CD4-positive, alpha-beta memory T cell (primary cell): Measurements from ENCODE around the gene BCS1L. TPM values are rescaled to one million over a fixed set of nuclear protein-coding genes. Genes with fewer than 3 reads are reported as not detected.

Experiments used
- CTCF ChIA-PET: fragments of 350-600 bp; sonication (Branson Sonifier 250); formaldehyde crosslinking; loops from one replicate; lab custom pipeline; 2021; ENCODE audit warnings: inconsistent platforms; ENCODE audit not compliant: partially characterized antibody; lab: Charles Lee
- POLR2A ChIA-PET: fragments of 350-600 bp; sonication (Branson Sonifier 250); formaldehyde crosslinking; loops from one replicate; lab custom pipeline; 2021; ENCODE audit not compliant: partially characterized antibody; lab: Charles Lee
- DNase-seq, 5 donors: peaks; one replicate each; pipeline versions ENCODE4 v3.0.0 to v3.0.0-alpha.2; 2020 to 2022; ENCODE audit warnings: mixed read lengths in 1 of 5
- H3K27ac ChIP-seq: one replicate; pipeline ENCODE4 v1.7.0; 2013; ENCODE audit warnings: low read depth, low read length
- H3K27me3 ChIP-seq: 2 replicates; pipeline ENCODE4 v1.7.0; 2013; ENCODE audit warnings: mild to moderate bottlenecking, low read length, moderate library complexity; ENCODE audit not compliant: insufficient read depth
- H3K36me3 ChIP-seq: 2 replicates; pipeline ENCODE4 v1.7.0; 2013; ENCODE audit warnings: mild to moderate bottlenecking, low read length, moderate library complexity; ENCODE audit not compliant: insufficient read depth
- H3K4me1 ChIP-seq: 2 replicates; pipeline ENCODE4 v1.7.0; 2013; ENCODE audit warnings: mild to moderate bottlenecking, low read length, moderate library complexity; ENCODE audit not compliant: insufficient read depth
- H3K4me3 ChIP-seq, 2 donors: one replicate each; pipeline ENCODE4 v1.7.0; 2013; ENCODE audit warnings: low read length in 2 of 2, mild to moderate bottlenecking in 1 of 2
- H3K9me3 ChIP-seq, 2 donors: one replicate each; pipeline ENCODE4 v1.7.0; 2013; ENCODE audit warnings: low read length in 2 of 2, control low read depth in 1 of 2; ENCODE audit not compliant: control insufficient read depth in 1 of 2
- H3K27ac Mint-ChIP-seq, 7 donors: one replicate each; pipeline ENCODE4 v1.8.0; 2020 to 2021; ENCODE audit warnings: mixed read lengths in 7 of 7, mild to moderate bottlenecking in 6 of 7, inconsistent platforms in 3 of 7, moderate library complexity in 3 of 7
- H3K27me3 Mint-ChIP-seq, 2 donors: one replicate each; pipeline ENCODE4 v1.8.0; 2020 to 2021; ENCODE audit warnings: mixed read lengths in 2 of 2
- H3K36me3 Mint-ChIP-seq, 2 donors: one replicate each; pipeline ENCODE4 v1.8.0; 2020 to 2021; ENCODE audit warnings: mixed read lengths in 2 of 2, inconsistent platforms in 1 of 2, mild to moderate bottlenecking in 1 of 2
- H3K4me1 Mint-ChIP-seq, 4 donors: one replicate each; pipeline ENCODE4 v1.8.0; 2020 to 2021; ENCODE audit warnings: mixed read lengths in 4 of 4, mild to moderate bottlenecking in 1 of 4
- H3K4me3 Mint-ChIP-seq, 8 donors: one replicate each; pipeline ENCODE4 v1.8.0; 2020 to 2021; ENCODE audit warnings: mixed read lengths in 8 of 8, mild to moderate bottlenecking in 7 of 8, moderate library complexity in 6 of 8, inconsistent platforms in 3 of 8
- H3K9me3 Mint-ChIP-seq, 8 donors: one replicate each; pipeline ENCODE4 v1.8.0; 2020 to 2021; ENCODE audit warnings: mixed read lengths in 8 of 8, mild to moderate bottlenecking in 5 of 8, inconsistent platforms in 3 of 8, moderate library complexity in 1 of 8
- intact Hi-C: fragments of 100-400 bp; cut with micrococcal nuclease; formaldehyde crosslinking; loops from one replicate; pipeline ENCODE4 v1.15.1; 2023
- polyA plus RNA-seq, 2 donors: library from polyadenylated mRNA; unstranded; fragments of 300-500 nt; fragmentation: Illumina TruSeq; gene quantifications; one replicate each; pipeline ENCODE4 v1.2.3, GENCODE V29; 2021
- total RNA-seq, 2 experiments: library from RNA; stranded (reverse); gene quantifications; one replicate each; pipeline ENCODE4 v1.2.3, GENCODE V29; 2021

Gene BCS1L
- total and polyA plus RNA-seq, 4 experiments from 2014 or later: 13.9 to 57.2 (median 35.6) TPM

GRCh38 chr2:218643751-218644310, 15.7 kb upstream of the BCS1L start:
- Mint-ChIP-seq H3K27me3 (no peaks in the 10 kb centered on the region), H3K9me3 (no peaks in the 10 kb centered on the region), H3K27ac (no peak overlapping the region), H3K4me1 (peaks cover 3 to 13% (median 11%) of the 10 kb centered on the region in 4 donors), H3K4me3 (no peak overlapping the region), H3K36me3 (peaks cover 39 to 73% of the 10 kb centered on the region in 2 donors)
- intact Hi-C loops: no loop called here
- H3K27me3 ChIP-seq: no peaks in the 10 kb centered on the region
- DNase-seq: no peak
- peaks cover 6% of the 10 kb centered on the region for H3K4me1 ChIP-seq
- H3K9me3 ChIP-seq: no peaks in the 10 kb centered on the region
- ChIA-PET POLR2A (interaction anchor here (0.5 kb wide), 1 partner anchor 9 kb away, joined by 3 read pairs; no protein-coding TSS in a partner anchor), CTCF (interaction anchor here (1.3 kb wide), 1 partner anchor 15 kb away, joined by 3 read pairs; no protein-coding TSS in a partner anchor)
- no peak overlapping the region for H3K4me3 ChIP-seq
- no peak overlapping the region for H3K27ac ChIP-seq
- peaks cover 79% of the 10 kb centered on the region for H3K36me3 ChIP-seq

- Mint-ChIP-seq H3K36me3 (peaks cover 35 to 75% of the 10 kb centered on the region in 2 donors), H3K27ac (peak overlapping the region in 2 of 7 donors; percentile 10 to 32), H3K27me3 (no peaks in the 10 kb centered on the region), H3K4me3 (no peak overlapping the region), H3K9me3 (no peaks in the 10 kb centered on the region), H3K4me1 (peaks cover 3 to 13% (median 11%) of the 10 kb centered on the region in 4 donors)
- no peak for DNase-seq
- Histone ChIP-seq H3K27me3 (no peaks in the 10 kb centered on the region), H3K36me3 (peaks cover 80% of the 10 kb centered on the region), H3K9me3 (no peaks in the 10 kb centered on the region), H3K4me3 (no peak overlapping the region), H3K27ac (no peak overlapping the region), H3K4me1 (peaks cover 6% of the 10 kb centered on the region)
- CTCF ChIA-PET: no interaction called here
- intact Hi-C loops: no loop called here
- POLR2A ChIA-PET: no interaction called here
Observed at GRCh38 chr2:218644721-218645120, 14.8 kb upstream of the BCS1L start.

GRCh38 chr2:218645126-218645525, 14.4 kb upstream of the BCS1L start:
- no peaks in the 10 kb centered on the region for H3K27me3 ChIP-seq
- ChIA-PET POLR2A (no interaction called here), CTCF (no interaction called here)
- peaks cover 6% of the 10 kb centered on the region for H3K4me1 ChIP-seq
- H3K27ac ChIP-seq: no peak overlapping the region
- peaks cover 35 to 77% of the 10 kb centered on the region in 2 donors for H3K36me3 Mint-ChIP-seq
- H3K27me3 Mint-ChIP-seq: no peaks in the 10 kb centered on the region
- no peak overlapping the region for H3K4me3 Mint-ChIP-seq
- no peaks in the 10 kb centered on the region for H3K9me3 ChIP-seq
- H3K27ac Mint-ChIP-seq: peak overlapping the region in 1 of 7 donors; percentile 23
- H3K4me3 ChIP-seq: no peak overlapping the region
- no peak for DNase-seq
- H3K9me3 Mint-ChIP-seq: no peaks in the 10 kb centered on the region
- peaks cover 81% of the 10 kb centered on the region for H3K36me3 ChIP-seq
- peaks cover 5 to 13% (median 11%) of the 10 kb centered on the region in 4 donors for H3K4me1 Mint-ChIP-seq
- intact Hi-C loops: no loop called here

- DNase-seq: peak in 4 of 5 donors; percentile 42 to 52 (median 48)
- peaks cover 6% of the 10 kb centered on the region for H3K4me1 ChIP-seq
- no peaks in the 10 kb centered on the region for H3K9me3 ChIP-seq
- no peaks in the 10 kb centered on the region for H3K9me3 Mint-ChIP-seq
- no peak overlapping the region for H3K4me3 Mint-ChIP-seq
- no peak overlapping the region for H3K4me3 ChIP-seq
- peaks cover 6 to 13% (median 11%) of the 10 kb centered on the region in 4 donors for H3K4me1 Mint-ChIP-seq
- POLR2A ChIA-PET: interaction anchor here (0.9 to 2.7 kb wide), 4 partner anchors 11 to 248 kb away, joined by 3 to 16 read pairs (median 4); partner anchors contain the start of genes BCS1L, CTDSP1 and ZNF142
- peaks cover 47 to 88% of the 10 kb centered on the region in 2 donors for H3K36me3 Mint-ChIP-seq
- intact Hi-C loops: loop anchor here (1.0 to 2.0 kb wide), 5 partner anchors 11 to 376 kb away; partner anchors contain the start of genes BCS1L, CNOT9, USP37 and ZNF142
- H3K27me3 Mint-ChIP-seq: no peaks in the 10 kb centered on the region
- H3K27ac ChIP-seq: no peak overlapping the region
- CTCF ChIA-PET: interaction anchor here (0.7 to 4.7 kb wide), 11 partner anchors 10 to 247 kb away, joined by 3 to 49 read pairs (median 3); partner anchors contain the start of genes BCS1L and ZNF142
- no peaks in the 10 kb centered on the region for H3K27me3 ChIP-seq
- H3K27ac Mint-ChIP-seq: peak overlapping the region in 2 of 7 donors; percentile 54 to 67
- H3K36me3 ChIP-seq: peaks cover 81% of the 10 kb centered on the region
Observed at GRCh38 chr2:218648088-218648786, 11.2 kb upstream of the BCS1L start.

DNA sequence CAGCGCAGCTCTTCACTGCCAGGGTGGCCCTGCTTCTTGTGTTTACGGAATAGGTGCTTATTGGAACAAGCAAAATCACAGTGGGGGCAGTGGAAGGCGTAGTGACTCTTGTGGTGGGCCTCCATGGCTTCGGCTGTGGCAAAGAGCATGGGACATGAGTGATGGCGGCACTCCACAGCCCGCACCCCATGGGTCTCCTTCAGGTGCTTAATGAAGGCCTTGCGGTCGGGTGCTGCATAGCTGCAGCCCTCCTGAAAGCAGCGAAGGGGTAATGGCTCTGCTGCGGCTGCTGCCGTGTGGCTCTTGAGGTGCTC, 10.7 kb upstream of the BCS1L start:
- peak overlapping the region in 2 of 7 donors; percentile 54 to 67 for H3K27ac Mint-ChIP-seq
- peaks cover 76% of the 10 kb centered on the region for H3K36me3 ChIP-seq
- intact Hi-C loops: loop anchor here (1.0 to 2.0 kb wide), 5 partner anchors 11 to 376 kb away; partner anchors contain the start of genes BCS1L, CNOT9, USP37 and ZNF142
- POLR2A ChIA-PET: interaction anchor here (1.4 to 2.7 kb wide), 2 partner anchors 10 to 12 kb away, joined by 4 to 16 read pairs; partner anchors contain the start of genes BCS1L and ZNF142
- H3K9me3 Mint-ChIP-seq: no peaks in the 10 kb centered on the region
- H3K4me3 ChIP-seq: no peak overlapping the region
- H3K27me3 Mint-ChIP-seq: no peaks in the 10 kb centered on the region
- H3K9me3 ChIP-seq: no peaks in the 10 kb centered on the region
- CTCF ChIA-PET: interaction anchor here (0.8 to 4.7 kb wide), 8 partner anchors 10 to 199 kb away, joined by 3 to 49 read pairs (median 4); partner anchors contain the start of genes BCS1L, RNF25, STK36 and ZNF142
- peaks cover 6% of the 10 kb centered on the region for H3K4me1 ChIP-seq
- H3K27ac ChIP-seq: no peak overlapping the region
- DNase-seq: no peak
- no peak overlapping the region for H3K4me3 Mint-ChIP-seq
- peaks cover 6 to 13% (median 11%) of the 10 kb centered on the region in 4 donors for H3K4me1 Mint-ChIP-seq
- peaks cover 47 to 84% of the 10 kb centered on the region in 2 donors for H3K36me3 Mint-ChIP-seq
- H3K27me3 ChIP-seq: no peaks in the 10 kb centered on the region

GRCh38 chr2:218655751-218656150, 3.7 kb upstream of the BCS1L start:
- Histone ChIP-seq H3K27ac (no peak overlapping the region), H3K27me3 (no peaks in the 10 kb centered on the region), H3K36me3 (peaks cover 45% of the 10 kb centered on the region), H3K4me3 (no peak overlapping the region), H3K9me3 (no peaks in the 10 kb centered on the region), H3K4me1 (peaks cover 28% of the 10 kb centered on the region)
- POLR2A ChIA-PET: interaction anchor here (1.0 kb wide), 1 partner anchor 16 kb away, joined by 3 read pairs; the partner anchor contains the start of genes RNF25 and STK36
- Mint-ChIP-seq H3K36me3 (peaks cover 21 to 61% of the 10 kb centered on the region in 2 donors), H3K27ac (no peak overlapping the region), H3K4me3 (peak overlapping the region in 1 of 8 donors; percentile 10), H3K4me1 (peaks cover 19 to 37% (median 31%) of the 10 kb centered on the region in 4 donors), H3K27me3 (no peaks in the 10 kb centered on the region), H3K9me3 (peaks cover 0 to 1% (median 0%) of the 10 kb centered on the region in 8 donors)
- CTCF ChIA-PET: interaction anchor here (1.3 kb wide), 1 partner anchor 32 kb away, joined by 3 read pairs; no protein-coding TSS in a partner anchor
- intact Hi-C loops: loop anchor here (5.0 kb wide), 1 partner anchor 242 kb away; no protein-coding TSS in a partner anchor
- no peak for DNase-seq
